Smooth muscle cell (in vitro differentiated cells): ENCODE results near the gene ATL2. TPM values are rescaled to one million over a fixed set of nuclear protein-coding genes. Genes with fewer than 3 reads are reported as not detected.
"Not testable (repeated sequence)": the region's sequence is repeated elsewhere in the genome, so short reads cannot be mapped to it uniquely, and the experiment has no call there.

Experiments used
- DNase-seq: peaks from one replicate; lab custom pipeline; 2025; ENCODE audit not compliant: unreplicated experiment; lab: John Stamatoyannopoulos, UW
- H2AFZ ChIP-seq: fragments of 200-600 bp; sonication (generic); 2 replicates; pipeline ENCODE4 v1.6.0; 2016; ENCODE audit warnings: antibody characterized with exemption, low read depth, mild to moderate bottlenecking
- H3F3A ChIP-seq: fragments of 200-600 bp; sonication (generic); 2 replicates; pipeline ENCODE4 v1.6.0; 2017; ENCODE audit warnings: antibody characterized with exemption, low read depth
- H3K27ac ChIP-seq: fragments of 200-600 bp; sonication (generic); 2 replicates; pipeline ENCODE4 v1.5.1; 2016; ENCODE audit warnings: low read depth, mild to moderate bottlenecking
- H3K27me3 ChIP-seq: fragments of 200-600 bp; sonication (generic); 2 replicates; pipeline ENCODE4 v1.6.1; 2016; ENCODE audit warnings: low read depth, mild to moderate bottlenecking
- H3K36me3 ChIP-seq: fragments of 200-600 bp; sonication (generic); 2 replicates; pipeline ENCODE4 v1.5.1; 2016; ENCODE audit warnings: low read depth
- H3K4me1 ChIP-seq: fragments of 200-600 bp; sonication (generic); 2 replicates; pipeline ENCODE4 v1.5.1; 2016; ENCODE audit warnings: low read depth
- H3K4me2 ChIP-seq: fragments of 200-600 bp; sonication (generic); 2 replicates; pipeline ENCODE4 v1.6.0; 2016; ENCODE audit warnings: mild to moderate bottlenecking
- H3K4me3 ChIP-seq: fragments of 200-600 bp; sonication (generic); 2 replicates; pipeline ENCODE4 v1.5.1; 2016; ENCODE audit warnings: mild to moderate bottlenecking
- H3K79me2 ChIP-seq: fragments of 200-600 bp; sonication (generic); 2 replicates; pipeline ENCODE4 v1.6.0; 2016; ENCODE audit warnings: low read depth, mild to moderate bottlenecking
- H3K9ac ChIP-seq: fragments of 200-600 bp; sonication (generic); 2 replicates; pipeline ENCODE4 v1.6.0; 2016; ENCODE audit warnings: low read depth
- H3K9me3 ChIP-seq: fragments of 200-600 bp; sonication (generic); replicated peaks from 2 replicates; pipeline ENCODE4 v1.5.1; 2016; ENCODE audit warnings: low read depth
- H4K20me1 ChIP-seq: fragments of 200-600 bp; sonication (generic); 2 replicates; pipeline ENCODE4 v1.6.0; 2016; ENCODE audit warnings: low read depth
- WGBS: methylation state at CpG from one replicate; pipeline ENCODE4 v1.1.7; 2016; ENCODE audit warnings: low lambda C conversion rate; 5-methylcytosine and 5-hydroxymethylcytosine counted together
- polyA plus RNA-seq: library from polyadenylated mRNA; unstranded; fragments of >200 nt; fragmentation: Nextera tagmentation; extraction: Ambion mirVana; gene quantifications from 2 replicates; pipeline ENCODE4 v1.2.1, GENCODE V29; 2016
- total RNA-seq: library from RNA; depleted of rRNA; stranded (reverse); fragments of >200 nt; gene quantifications from 2 replicates; pipeline ENCODE4 v1.2.3, GENCODE V29; 2014
- TF ChIP-seq, protein P1 (sequence below): fragments of 200-600 bp; sonication (generic); IDR thresholded peaks from 2 replicates; pipeline ENCODE4 v1.5.1; 2017; ENCODE audit warnings: borderline replicate concordance, mild to moderate bottlenecking, antibody characterized with exemption; ENCODE audit not compliant: insufficient read depth, poor library complexity, severe bottlenecking

Gene ATL2
- total and polyA plus RNA-seq, 2 experiments from 2014 or later: 19.9 to 56.7 TPM

DNA sequence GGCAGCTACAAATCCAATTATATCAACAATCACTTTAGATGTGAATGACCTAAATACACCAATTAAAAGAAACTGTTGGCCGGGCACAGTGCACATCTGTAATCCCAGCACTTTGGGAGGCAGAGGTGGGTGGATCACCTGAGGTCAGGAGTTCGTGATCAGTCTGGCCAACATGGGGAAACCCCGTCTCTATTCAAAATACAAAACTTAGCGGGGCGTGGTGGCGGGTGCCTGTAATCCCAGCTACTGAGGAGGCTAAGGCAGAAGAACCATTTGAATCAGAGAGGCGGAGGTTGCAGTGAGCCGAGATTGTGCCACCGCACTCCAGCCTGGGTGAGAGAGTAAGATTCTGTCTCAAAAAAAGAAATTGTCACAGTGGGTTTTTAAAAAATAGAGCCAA lies 49.5 kb downstream of the ATL2 start:
- Histone ChIP-seq H3K27me3 (no peaks in the 10 kb centered on the region), H3K79me2 (peaks cover 12% of the 10 kb centered on the region), H3K9ac (no peak overlapping the region), H3K4me2 (no peak overlapping the region), H3K36me3 (no peaks in the 10 kb centered on the region), H3K9me3 (peaks cover 6% of the 10 kb centered on the region), H2AFZ (no peak overlapping the region), H3K4me3 (no peak overlapping the region), H4K20me1 (peaks cover 40% of the 10 kb centered on the region), H3K27ac (no peak overlapping the region), H3F3A (no peaks in the 10 kb centered on the region), H3K4me1 (no peaks in the 10 kb centered on the region)
- TF ChIP-seq, protein P1, sequence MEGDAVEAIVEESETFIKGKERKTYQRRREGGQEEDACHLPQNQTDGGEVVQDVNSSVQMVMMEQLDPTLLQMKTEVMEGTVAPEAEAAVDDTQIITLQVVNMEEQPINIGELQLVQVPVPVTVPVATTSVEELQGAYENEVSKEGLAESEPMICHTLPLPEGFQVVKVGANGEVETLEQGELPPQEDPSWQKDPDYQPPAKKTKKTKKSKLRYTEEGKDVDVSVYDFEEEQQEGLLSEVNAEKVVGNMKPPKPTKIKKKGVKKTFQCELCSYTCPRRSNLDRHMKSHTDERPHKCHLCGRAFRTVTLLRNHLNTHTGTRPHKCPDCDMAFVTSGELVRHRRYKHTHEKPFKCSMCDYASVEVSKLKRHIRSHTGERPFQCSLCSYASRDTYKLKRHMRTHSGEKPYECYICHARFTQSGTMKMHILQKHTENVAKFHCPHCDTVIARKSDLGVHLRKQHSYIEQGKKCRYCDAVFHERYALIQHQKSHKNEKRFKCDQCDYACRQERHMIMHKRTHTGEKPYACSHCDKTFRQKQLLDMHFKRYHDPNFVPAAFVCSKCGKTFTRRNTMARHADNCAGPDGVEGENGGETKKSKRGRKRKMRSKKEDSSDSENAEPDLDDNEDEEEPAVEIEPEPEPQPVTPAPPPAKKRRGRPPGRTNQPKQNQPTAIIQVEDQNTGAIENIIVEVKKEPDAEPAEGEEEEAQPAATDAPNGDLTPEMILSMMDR: no peak
- WGBS: 95% methylated on average over 9 of the region's 9 CpGs
- no peak for DNase-seq

DNA sequence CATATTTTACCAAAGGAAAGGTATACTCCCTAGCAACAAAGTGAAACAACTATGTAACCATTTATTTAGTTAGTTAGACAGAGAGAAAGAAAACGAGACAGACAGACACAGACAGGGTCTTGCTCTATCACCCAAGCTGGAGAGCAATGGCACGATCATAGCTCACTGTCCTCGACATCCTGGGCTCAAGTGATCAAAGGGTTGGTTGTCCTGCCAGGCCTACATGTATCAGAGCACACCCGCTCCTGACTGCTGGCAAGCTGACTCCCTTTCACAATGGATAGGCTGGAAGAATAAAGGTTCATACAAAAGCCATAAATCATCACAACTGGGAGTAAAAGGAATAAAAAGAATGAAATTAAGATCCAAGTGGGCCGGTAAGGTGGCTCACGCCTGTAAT lies 53.5 kb downstream of the ATL2 start:
- Histone ChIP-seq H2AFZ (no peak overlapping the region), H4K20me1 (peaks cover 49% of the 10 kb centered on the region), H3K4me1 (no peaks in the 10 kb centered on the region), H3K27ac (no peak overlapping the region), H3F3A (no peaks in the 10 kb centered on the region), H3K36me3 (no peaks in the 10 kb centered on the region), H3K4me3 (no peak overlapping the region), H3K9ac (no peak overlapping the region), H3K27me3 (no peaks in the 10 kb centered on the region), H3K9me3 (no peaks in the 10 kb centered on the region), H3K4me2 (no peak overlapping the region), H3K79me2 (peaks cover 10% of the 10 kb centered on the region)
- DNase-seq: no peak
- 95% methylated on average over 6 of the region's 6 CpGs for WGBS
- TF ChIP-seq, protein P1: no peak

DNA sequence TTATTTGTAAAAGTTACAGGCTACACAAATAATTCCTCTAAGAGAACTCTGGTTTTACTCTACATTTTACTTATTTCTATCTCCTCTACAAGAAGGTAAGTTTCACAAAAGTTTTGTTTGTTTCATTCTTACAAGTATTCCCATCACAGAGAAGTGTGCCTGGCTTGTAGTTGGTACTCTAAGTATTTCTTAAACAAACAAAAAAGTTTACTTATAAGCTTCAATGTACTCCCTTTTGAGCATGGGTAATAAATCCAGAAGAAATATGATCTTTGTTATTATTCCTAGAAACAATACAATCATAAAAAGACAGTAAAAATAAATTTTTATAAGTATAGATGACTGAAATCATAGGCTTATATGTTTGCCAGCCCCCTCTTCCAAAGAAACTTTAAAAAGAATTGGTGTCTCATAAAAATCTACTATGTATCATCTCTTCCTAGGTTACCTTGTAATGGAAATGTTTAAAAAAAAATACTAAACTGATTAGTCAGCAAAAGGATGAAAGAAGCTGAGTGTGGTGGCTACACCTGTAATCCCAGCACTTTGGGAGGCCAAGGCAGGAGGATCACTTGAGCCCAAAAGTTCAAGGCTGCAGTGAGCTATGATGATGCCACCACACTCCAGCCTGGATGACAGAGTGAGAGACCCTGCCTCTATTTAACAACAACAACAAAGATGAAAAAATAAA lies 54.7 kb downstream of the ATL2 start:
- no peak overlapping the region for H3K27ac ChIP-seq
- no peaks in the 10 kb centered on the region for H3K9me3 ChIP-seq
- no peaks in the 10 kb centered on the region for H3K4me1 ChIP-seq
- TF ChIP-seq, protein P1: no peak
- H3K4me2 ChIP-seq: no peak overlapping the region
- peaks cover 49% of the 10 kb centered on the region for H4K20me1 ChIP-seq
- peaks cover 5% of the 10 kb centered on the region for H3K79me2 ChIP-seq
- no peaks in the 10 kb centered on the region for H3K36me3 ChIP-seq
- DNase-seq: no peak
- no peak overlapping the region for H2AFZ ChIP-seq
- H3K9ac ChIP-seq: no peak overlapping the region
- H3K4me3 ChIP-seq: no peak overlapping the region
- no peaks in the 10 kb centered on the region for H3K27me3 ChIP-seq
- no peaks in the 10 kb centered on the region for H3F3A ChIP-seq

DNA sequence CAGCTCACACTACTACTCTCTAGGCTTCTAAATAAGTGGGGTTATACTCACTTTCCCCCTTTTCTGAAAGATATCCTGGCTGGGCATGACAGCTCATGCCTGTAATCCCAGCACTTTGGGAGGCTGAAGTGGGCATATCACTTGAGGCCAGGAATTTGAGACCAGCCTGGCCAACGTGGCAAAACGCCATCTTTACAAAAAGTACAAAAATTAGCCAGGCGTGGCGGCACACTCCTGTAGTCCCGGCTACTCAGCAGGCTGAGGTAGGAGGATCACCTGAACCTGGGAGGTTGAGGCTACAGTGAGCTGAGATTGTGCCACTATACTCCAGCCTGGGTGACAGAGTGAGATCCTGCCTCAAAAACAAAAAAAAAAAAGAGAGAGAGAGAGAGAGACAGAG lies 57.8 kb downstream of the ATL2 start:
- WGBS: 89% methylated on average over 5 of the region's 5 CpGs
- not testable (repeated sequence) for H3K9ac ChIP-seq, H3K27me3 ChIP-seq, H3K4me2 ChIP-seq, DNase-seq, H3K79me2 ChIP-seq, H3K27ac ChIP-seq, H2AFZ ChIP-seq, H3K36me3 ChIP-seq, H3K9me3 ChIP-seq, H3K4me3 ChIP-seq, H3F3A ChIP-seq, H3K4me1 ChIP-seq
- peaks cover 29% of the 10 kb centered on the region for H4K20me1 ChIP-seq
